Uterus (tissue), 4 donors: ENCODE measurements around the gene OR56A3. TPM values are rescaled to one million over a fixed set of nuclear protein-coding genes. Genes with fewer than 3 reads are reported as not detected.

Source experiments
- DNase-seq, 2 donors: peaks; one replicate each; pipeline ENCODE4 v3.0.0-alpha.2; 2019 to 2020
- H3K27ac ChIP-seq, 2 donors: fragments of 200-600 bp; sonication (generic); 1 replicate in 1 of 2; 2 replicates in 1 of 2; pipeline ENCODE4 v1.5.1; 2016 to 2018
- H3K27me3 ChIP-seq, 2 donors: fragments of 200-600 bp; sonication (generic); one replicate each; pipeline ENCODE4 v1.5.1; 2018 to 2019; ENCODE audit warnings: control low read depth in 1 of 2
- H3K36me3 ChIP-seq, 2 donors: fragments of 200-600 bp; sonication (generic); one replicate each; pipeline ENCODE4 v1.5.1; 2019; ENCODE audit warnings: control low read depth in 1 of 2
- H3K4me1 ChIP-seq, 2 donors: fragments of 200-600 bp; sonication (generic); one replicate each; pipeline ENCODE4 v1.5.1; 2018 to 2019; ENCODE audit warnings: control low read depth in 1 of 2
- H3K4me3 ChIP-seq, 2 donors: fragments of 200-600 bp; sonication (generic); 1 replicate in 1 of 2; 2 replicates in 1 of 2; pipeline ENCODE4 v1.5.1; 2018 to 2019; ENCODE audit warnings: mild to moderate bottlenecking in 1 of 2
- H3K9me3 ChIP-seq, 2 donors: fragments of 200-600 bp; sonication (generic); one replicate each; pipeline ENCODE4 v1.5.1; 2019; ENCODE audit warnings: control low read depth in 1 of 2
- CTCF ChIP-seq, 4 experiments: fragments of 200-600 bp in 2 of 4; fragments of 450-650 bp in 2 of 4; sonication (generic) in 2 of 4; IDR thresholded peaks; one replicate each; pipeline ENCODE4 v1.5.1; 2016 to 2019; ENCODE audit warnings: antibody characterized with exemption in 4 of 4, mild to moderate bottlenecking in 2 of 4, moderate library complexity in 1 of 4
- POLR2A ChIP-seq, 2 donors: fragments of 450-650 bp; IDR thresholded peaks; one replicate each; pipeline ENCODE4 v1.6.1; 2016; ENCODE audit warnings: antibody characterized with exemption in 2 of 2, mild to moderate bottlenecking in 1 of 2, moderate library complexity in 1 of 2
- intact Hi-C: fragments of 100-400 bp; cut with DNase I; formaldehyde crosslinking; loops from one replicate; pipeline ENCODE4 v1.15.1; 2023; ENCODE audit warnings: low total_unique reads
- total RNA-seq, 4 donors: library from RNA; depleted of rRNA in 3 of 4; stranded (reverse); fragments of >200 nt in 3 of 4; gene quantifications; one replicate each; pipeline versions ENCODE4 v1.1.0 to v1.2.4, GENCODE V29; 2014 to 2023
- donor health status: DM: yes; HTN: yes; CAD: no.

The OR56A3 gene
- total RNA-seq, 4 donors from 2014 or later, result not detected

DNA sequence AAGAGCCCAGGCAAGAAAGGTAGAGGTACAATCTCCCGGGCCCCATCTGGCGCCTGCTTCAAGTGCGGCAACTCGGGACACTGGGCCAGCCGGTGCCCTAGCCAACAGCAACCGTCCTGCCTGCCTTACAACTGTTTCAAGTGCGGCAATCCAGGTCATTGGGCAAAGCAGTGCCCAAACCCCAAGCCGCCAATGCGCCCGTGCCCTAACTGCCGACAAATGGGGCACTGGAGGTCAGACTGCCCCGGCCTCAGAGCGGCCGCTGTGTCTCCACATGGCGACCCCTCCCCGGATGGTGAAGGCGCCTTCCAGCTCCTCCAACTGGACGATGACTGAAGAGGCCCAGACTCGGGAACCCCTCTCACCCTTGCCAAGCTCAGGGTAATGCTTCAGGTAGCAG, 11.4 kb upstream of the OR56A3 start:
- Histone ChIP-seq H3K27me3 (no peaks in the 10 kb centered on the region), H3K4me1 (no peaks in the 10 kb centered on the region), H3K27ac (no peak overlapping the region), H3K4me3 (no peak overlapping the region), H3K36me3 (no peaks in the 10 kb centered on the region), H3K9me3 (no peaks in the 10 kb centered on the region)
- TF ChIP-seq POLR2A (IDR thresholded peaks at IDR 0.05) (no peak), CTCF (IDR thresholded peaks at IDR 0.05) (no peak)
- intact Hi-C loops, result no loop called here
- no peak for DNase-seq

GRCh38 chr11:5931061-5931460, 11.0 kb upstream of the OR56A3 start:
- no peaks in the 10 kb centered on the region for H3K27me3 ChIP-seq
- H3K27ac ChIP-seq, result no peak overlapping the region
- no peaks in the 10 kb centered on the region for H3K9me3 ChIP-seq
- TF ChIP-seq CTCF (IDR thresholded peaks at IDR 0.05), result no peak
- no peak for TF ChIP-seq POLR2A (IDR thresholded peaks at IDR 0.05)
- H3K36me3 ChIP-seq, result no peaks in the 10 kb centered on the region
- no peak for DNase-seq
- H3K4me3 ChIP-seq, result no peak overlapping the region
- intact Hi-C loops, result no loop called here
- no peaks in the 10 kb centered on the region for H3K4me1 ChIP-seq

DNA sequence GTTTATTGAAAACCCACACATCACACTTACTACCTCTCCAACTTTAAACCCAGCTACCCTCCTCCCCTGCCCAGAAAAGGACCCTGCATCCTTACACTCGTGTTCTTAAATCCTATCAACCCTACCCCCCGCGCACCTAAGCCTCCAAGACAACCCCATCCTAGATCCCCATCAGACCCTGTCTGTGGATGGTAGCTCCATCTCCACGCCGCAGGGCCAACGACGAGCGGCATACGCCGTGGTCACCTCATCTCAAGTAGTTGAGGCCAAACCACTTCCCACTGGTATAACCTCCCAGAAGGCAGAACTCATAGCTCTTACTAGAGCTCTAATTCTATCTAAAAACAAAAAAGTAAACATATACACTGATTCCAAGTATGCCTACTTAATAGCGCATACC, 9.4 kb upstream of the OR56A3 start:
- no peak overlapping the region for H3K4me3 ChIP-seq
- no peaks in the 10 kb centered on the region for H3K4me1 ChIP-seq
- no peaks in the 10 kb centered on the region for H3K27me3 ChIP-seq
- H3K36me3 ChIP-seq, result no peaks in the 10 kb centered on the region
- intact Hi-C loops, result no loop called here
- no peak overlapping the region for H3K27ac ChIP-seq
- no peak for TF ChIP-seq CTCF (IDR thresholded peaks at IDR 0.05)
- no peak for TF ChIP-seq POLR2A (IDR thresholded peaks at IDR 0.05)
- no peak for DNase-seq
- no peaks in the 10 kb centered on the region for H3K9me3 ChIP-seq

- Histone ChIP-seq H3K4me1 (no peaks in the 10 kb centered on the region), H3K9me3 (no peaks in the 10 kb centered on the region), H3K4me3 (no peak overlapping the region), H3K27ac (no peak overlapping the region), H3K36me3 (no peaks in the 10 kb centered on the region), H3K27me3 (no peaks in the 10 kb centered on the region)
- TF ChIP-seq POLR2A (IDR thresholded peaks at IDR 0.05) (no peak), CTCF (IDR thresholded peaks at IDR 0.05) (no peak)
- DNase-seq, result no peak
- intact Hi-C loops, result no loop called here
Measured at GRCh38 chr11:5933116-5933515, 8.9 kb upstream of the OR56A3 start.

- TF ChIP-seq CTCF (IDR thresholded peaks at IDR 0.05) (no peak), POLR2A (IDR thresholded peaks at IDR 0.05) (no peak)
- Histone ChIP-seq H3K27me3 (no peaks in the 10 kb centered on the region), H3K4me1 (no peaks in the 10 kb centered on the region), H3K27ac (no peak overlapping the region), H3K9me3 (no peaks in the 10 kb centered on the region), H3K36me3 (no peaks in the 10 kb centered on the region), H3K4me3 (no peak overlapping the region)
- intact Hi-C loops, result no loop called here
- no peak for DNase-seq
Measured at GRCh38 chr11:5937868-5938602, 4.0 kb upstream of the OR56A3 start.
